Measurements from ENCODE around the gene B3GALT6. TPM values are rescaled to one million over a fixed set of nuclear protein-coding genes. Genes with fewer than 3 reads are reported as not detected.

B3GALT6 gene
- total RNA-seq, 1 experiment from 2014 or later: 24.6 TPM

DNA sequence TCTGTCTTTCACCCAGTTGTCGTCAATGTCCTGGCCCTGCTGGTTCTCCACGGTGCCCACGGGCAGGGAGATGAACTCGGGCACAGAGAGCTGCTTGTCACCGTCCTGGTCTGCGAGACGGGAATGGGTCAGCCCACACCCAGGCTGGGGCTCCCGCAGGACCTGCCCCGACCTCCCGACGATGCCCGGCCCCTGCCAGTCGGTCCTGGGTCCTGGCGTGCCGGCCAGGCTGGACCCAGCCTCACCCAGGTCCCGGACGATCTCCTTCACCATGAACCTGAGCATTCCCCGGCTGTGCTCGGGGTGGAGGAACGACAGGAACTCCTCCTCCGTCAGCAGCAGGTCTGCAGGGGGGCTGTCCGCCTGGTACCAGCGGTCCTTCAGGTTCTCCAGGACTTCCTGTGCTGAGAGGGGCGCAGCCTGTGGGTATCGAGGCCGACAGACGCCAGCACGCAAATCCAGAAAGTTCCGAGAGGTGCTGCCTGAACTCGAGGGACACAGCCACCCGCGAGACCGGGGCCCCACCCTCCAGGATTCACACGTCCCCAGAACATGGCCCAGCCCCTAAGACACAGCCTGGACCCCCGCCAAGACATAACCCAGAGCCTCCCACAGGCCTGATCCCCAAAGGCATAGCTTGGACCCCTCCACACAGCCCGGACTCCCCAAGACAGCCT, 13.4 kb upstream of the B3GALT6 start:
- CTCF ChIA-PET: interaction anchor here (1.0 kb wide), 1 partner anchor 101 kb away, joined by 4 read pairs; no protein-coding TSS in a partner anchor
- Mint-ChIP-seq H3K36me3 (ENCODE audit: insufficient read depth, unreplicated experiment) (peaks cover 34% of the 10 kb centered on the region), H3K4me3 (ENCODE audit: unreplicated experiment) (no peak overlapping the region), H3K27me3 (ENCODE audit: insufficient read depth, unreplicated experiment) (no peaks in the 10 kb centered on the region), H3K4me1 (ENCODE audit: insufficient read depth, unreplicated experiment) (no peaks in the 10 kb centered on the region), H3K27ac (ENCODE audit: low read depth, unreplicated experiment) (peak overlapping the region; percentile 42), H3K9me3 (ENCODE audit: unreplicated experiment) (no peaks in the 10 kb centered on the region)
- intact Hi-C loops (cut with micrococcal nuclease): no loop called here
- no peak for DNase-seq (ENCODE audit: unreplicated experiment)
- POLR2A ChIA-PET: interaction anchor here (1.0 kb wide), 1 partner anchor 55 kb away, joined by 4 read pairs; the partner anchor contains the start of gene UBE2J2
- no TSS peak for BruUV-seq (replicated peaks)
- TF ChIP-seq, protein P1, sequence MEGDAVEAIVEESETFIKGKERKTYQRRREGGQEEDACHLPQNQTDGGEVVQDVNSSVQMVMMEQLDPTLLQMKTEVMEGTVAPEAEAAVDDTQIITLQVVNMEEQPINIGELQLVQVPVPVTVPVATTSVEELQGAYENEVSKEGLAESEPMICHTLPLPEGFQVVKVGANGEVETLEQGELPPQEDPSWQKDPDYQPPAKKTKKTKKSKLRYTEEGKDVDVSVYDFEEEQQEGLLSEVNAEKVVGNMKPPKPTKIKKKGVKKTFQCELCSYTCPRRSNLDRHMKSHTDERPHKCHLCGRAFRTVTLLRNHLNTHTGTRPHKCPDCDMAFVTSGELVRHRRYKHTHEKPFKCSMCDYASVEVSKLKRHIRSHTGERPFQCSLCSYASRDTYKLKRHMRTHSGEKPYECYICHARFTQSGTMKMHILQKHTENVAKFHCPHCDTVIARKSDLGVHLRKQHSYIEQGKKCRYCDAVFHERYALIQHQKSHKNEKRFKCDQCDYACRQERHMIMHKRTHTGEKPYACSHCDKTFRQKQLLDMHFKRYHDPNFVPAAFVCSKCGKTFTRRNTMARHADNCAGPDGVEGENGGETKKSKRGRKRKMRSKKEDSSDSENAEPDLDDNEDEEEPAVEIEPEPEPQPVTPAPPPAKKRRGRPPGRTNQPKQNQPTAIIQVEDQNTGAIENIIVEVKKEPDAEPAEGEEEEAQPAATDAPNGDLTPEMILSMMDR (IDR thresholded peaks at IDR 0.05; ENCODE audit: unreplicated experiment): no peak

DNA sequence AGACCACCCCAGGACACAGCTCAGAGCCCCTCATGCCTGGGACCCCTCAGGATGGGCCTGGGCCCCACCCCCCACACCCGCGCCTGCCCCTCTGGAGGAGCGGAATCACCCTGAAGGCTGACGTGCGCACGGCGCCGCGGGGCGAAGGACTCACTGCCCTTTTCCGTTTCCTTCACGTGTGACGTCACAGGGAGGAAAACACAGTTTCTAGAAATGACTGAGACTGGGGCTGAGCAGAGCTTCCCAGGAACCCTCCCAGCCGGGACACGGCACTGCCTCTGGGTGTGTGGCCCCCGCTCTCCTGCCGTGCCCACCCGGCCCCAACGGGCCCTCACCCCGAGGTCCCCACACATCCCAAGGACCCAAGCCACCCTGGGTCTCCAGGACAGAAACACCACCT, 12.7 kb upstream of the B3GALT6 start:
- Mint-ChIP-seq H3K4me1 (ENCODE audit: insufficient read depth, unreplicated experiment) (no peaks in the 10 kb centered on the region), H3K27me3 (ENCODE audit: insufficient read depth, unreplicated experiment) (no peaks in the 10 kb centered on the region), H3K4me3 (ENCODE audit: unreplicated experiment) (no peak overlapping the region), H3K27ac (ENCODE audit: low read depth, unreplicated experiment) (no peak overlapping the region), H3K36me3 (ENCODE audit: insufficient read depth, unreplicated experiment) (peaks cover 41% of the 10 kb centered on the region), H3K9me3 (ENCODE audit: unreplicated experiment) (no peaks in the 10 kb centered on the region)
- ChIA-PET CTCF (interaction anchor here (0.7 to 1.0 kb wide), 2 partner anchors 11 to 102 kb away, joined by 3 to 4 read pairs; no protein-coding TSS in a partner anchor), POLR2A (no interaction called here)
- TF ChIP-seq, protein P1 (IDR thresholded peaks at IDR 0.05; ENCODE audit: unreplicated experiment): no peak
- intact Hi-C loops (cut with micrococcal nuclease): no loop called here
- DNase-seq (ENCODE audit: unreplicated experiment): no peak
- BruUV-seq (replicated peaks): no TSS peak

DNA sequence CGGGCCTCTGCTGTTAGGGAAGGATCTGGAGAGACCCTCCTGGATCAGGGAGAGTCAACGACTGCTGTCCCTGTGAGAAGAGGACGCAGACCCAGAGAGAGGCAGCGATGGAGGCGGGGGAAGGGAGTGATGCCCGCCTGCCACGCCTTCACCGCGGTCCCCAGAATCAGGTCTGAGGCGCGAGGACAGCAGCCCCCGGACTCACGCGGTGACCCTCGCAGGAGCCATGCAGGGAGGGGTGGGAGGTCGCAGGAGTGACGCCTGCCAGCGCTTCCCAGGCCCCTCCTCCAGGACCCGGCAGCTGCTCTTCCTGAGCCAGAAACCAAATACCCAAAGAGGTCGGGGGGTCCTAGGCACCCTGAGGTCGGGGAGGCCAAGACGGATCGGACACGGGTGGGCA, 11.8 kb upstream of the B3GALT6 start:
- no TSS peak for BruUV-seq (replicated peaks)
- POLR2A ChIA-PET: no interaction called here
- CTCF ChIA-PET: no interaction called here
- H3K4me3 Mint-ChIP-seq (ENCODE audit: unreplicated experiment): no peak overlapping the region
- TF ChIP-seq, protein P1 (IDR thresholded peaks at IDR 0.05; ENCODE audit: unreplicated experiment): no peak
- H3K4me1 Mint-ChIP-seq (ENCODE audit: insufficient read depth, unreplicated experiment): no peaks in the 10 kb centered on the region
- H3K9me3 Mint-ChIP-seq (ENCODE audit: unreplicated experiment): no peaks in the 10 kb centered on the region
- peak overlapping the region; percentile 16 for H3K27ac Mint-ChIP-seq (ENCODE audit: low read depth, unreplicated experiment)
- intact Hi-C loops (cut with micrococcal nuclease): no loop called here
- no peak for DNase-seq (ENCODE audit: unreplicated experiment)
- H3K36me3 Mint-ChIP-seq (ENCODE audit: insufficient read depth, unreplicated experiment): peaks cover 49% of the 10 kb centered on the region
- H3K27me3 Mint-ChIP-seq (ENCODE audit: insufficient read depth, unreplicated experiment): no peaks in the 10 kb centered on the region

DNA sequence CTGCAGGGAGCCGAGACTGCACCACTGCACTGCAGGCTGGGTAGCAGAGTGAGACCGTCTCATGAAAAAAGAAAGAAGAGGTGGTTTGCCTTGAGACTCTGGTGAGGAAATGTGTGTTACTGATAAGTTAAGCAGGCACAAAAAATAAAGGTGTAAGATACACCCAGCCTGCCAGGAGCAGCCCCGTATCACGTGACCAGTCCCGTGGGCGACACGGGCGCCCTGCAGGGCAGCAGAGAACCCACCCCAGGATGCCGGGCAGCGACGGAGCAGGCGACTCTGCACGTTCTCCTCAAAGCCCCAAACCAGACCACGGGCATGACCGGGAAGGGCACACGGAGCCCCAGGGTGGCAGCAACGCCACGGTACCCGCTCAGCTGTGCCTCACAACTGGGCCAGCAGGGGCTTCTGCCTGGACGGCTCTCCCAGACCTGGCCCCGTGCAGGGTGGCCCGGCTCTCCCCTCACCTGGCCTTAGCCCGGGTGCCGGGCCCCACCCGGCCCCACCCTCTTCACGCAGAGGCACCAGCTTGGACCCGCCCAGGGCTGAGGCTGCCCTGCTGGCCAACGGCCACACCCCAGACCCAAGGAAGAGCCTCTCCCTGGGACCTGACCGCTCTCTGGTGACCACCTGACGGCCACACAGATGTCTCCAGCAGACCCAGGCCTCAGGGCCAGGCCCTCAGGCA, 10.0 kb upstream of the B3GALT6 start:
- ChIA-PET CTCF (interaction anchor here (0.6 kb wide), 1 partner anchor 40 kb away, joined by 3 read pairs; no protein-coding TSS in a partner anchor), POLR2A (no interaction called here)
- H3K9me3 Mint-ChIP-seq (ENCODE audit: unreplicated experiment): no peaks in the 10 kb centered on the region
- no peaks in the 10 kb centered on the region for H3K4me1 Mint-ChIP-seq (ENCODE audit: insufficient read depth, unreplicated experiment)
- H3K36me3 Mint-ChIP-seq (ENCODE audit: insufficient read depth, unreplicated experiment): peaks cover 48% of the 10 kb centered on the region
- no peak overlapping the region for H3K4me3 Mint-ChIP-seq (ENCODE audit: unreplicated experiment)
- BruUV-seq (replicated peaks): no TSS peak
- TF ChIP-seq, protein P1 (IDR thresholded peaks at IDR 0.05; ENCODE audit: unreplicated experiment): no peak
- H3K27ac Mint-ChIP-seq (ENCODE audit: low read depth, unreplicated experiment): no peak overlapping the region
- H3K27me3 Mint-ChIP-seq (ENCODE audit: insufficient read depth, unreplicated experiment): no peaks in the 10 kb centered on the region
- DNase-seq (ENCODE audit: unreplicated experiment): no peak
- intact Hi-C loops (cut with micrococcal nuclease): no loop called here
